OCI-LY7 (cell line): Measurements from ENCODE around the gene AXIN1. TPM values are rescaled to one million over a fixed set of nuclear protein-coding genes. Genes with fewer than 3 reads are reported as not detected.
"Not testable (repeated sequence)": the region's sequence is repeated elsewhere in the genome, so short reads cannot be mapped to it uniquely, and the experiment has no call there.

Experiments
- BruUV-seq: library from RNA; stranded (reverse); fragments of 400-500 nt; replicated peaks from 2 replicates; lab custom pipeline; 2021; lab: Mats Ljungman, UMichigan
- CTCF ChIA-PET: fragments of 300-600 bp; sonication (Branson Sonifier 250); formaldehyde crosslinking; loops from one replicate; lab custom pipeline; 2022; ENCODE audit warnings: antibody characterized with exemption; ENCODE audit not compliant: unreplicated experiment; lab: Charles Lee
- POLR2A ChIA-PET: fragments of 300-600 bp; sonication (Branson Sonifier 250); formaldehyde crosslinking; loops from one replicate; lab custom pipeline; 2022; ENCODE audit warnings: antibody characterized with exemption; lab: Charles Lee
- DNase-seq: peaks from one replicate; pipeline ENCODE4 v3.0.0-alpha.2; 2015; ENCODE audit warnings: low spot score
- H2AFZ ChIP-seq: fragments of 200-600 bp; sonication (generic), shearing (Covaris generic); 2 replicates; pipeline ENCODE4 v1.6.1; 2014; ENCODE audit warnings: mild to moderate bottlenecking, antibody characterized with exemption, low read length, moderate library complexity
- H3K27ac ChIP-seq: fragments of 200-600 bp; sonication (generic); 2 replicates; pipeline ENCODE4 v1.5.1; 2014; ENCODE audit warnings: mixed run types, low read depth, mild to moderate bottlenecking, moderate library complexity, low read length, inconsistent platforms; ENCODE audit not compliant: poor library complexity, severe bottlenecking
- H3K36me3 ChIP-seq: fragments of 200-600 bp; sonication (generic); 2 replicates; pipeline ENCODE4 v1.6.1; 2014; ENCODE audit warnings: mild to moderate bottlenecking, antibody characterized with exemption, low read length, moderate library complexity, mixed read lengths; ENCODE audit not compliant: insufficient read depth
- H3K4me1 ChIP-seq: fragments of 200-600 bp; sonication (generic); 2 replicates; pipeline ENCODE4 v1.5.1; 2014; ENCODE audit warnings: mild to moderate bottlenecking, low read length; ENCODE audit not compliant: insufficient read depth, poor library complexity, severe bottlenecking
- H3K4me2 ChIP-seq: fragments of 200-600 bp; sonication (generic); 2 replicates; pipeline ENCODE4 v1.6.1; 2014; ENCODE audit warnings: mild to moderate bottlenecking, low read length
- H3K4me3 ChIP-seq: fragments of 200-600 bp; sonication (generic); 2 replicates; pipeline ENCODE4 v1.5.1; 2014; ENCODE audit warnings: mild to moderate bottlenecking, low read depth, low read length; ENCODE audit not compliant: poor library complexity, severe bottlenecking
- H3K79me2 ChIP-seq: fragments of 200-600 bp; sonication (generic); 2 replicates; pipeline ENCODE4 v1.6.1; 2016; ENCODE audit warnings: low read depth, mild to moderate bottlenecking, low read length, moderate library complexity, mixed read lengths; ENCODE audit not compliant: insufficient read depth
- H3K9me2 ChIP-seq: fragments of 200-600 bp; sonication (generic); 2 replicates; pipeline ENCODE4 v1.6.1; 2016; ENCODE audit warnings: mild to moderate bottlenecking, low read length, mixed read lengths; ENCODE audit not compliant: insufficient read depth
- H3K9me3 ChIP-seq: fragments of 200-600 bp; sonication (generic); 2 replicates; pipeline ENCODE4 v1.6.1; 2014; ENCODE audit warnings: mild to moderate bottlenecking, mixed run types, low read length, mixed read lengths
- H4K20me1 ChIP-seq: fragments of 200-600 bp; sonication (generic); 2 replicates; pipeline ENCODE4 v1.6.1; 2014; ENCODE audit warnings: mild to moderate bottlenecking, antibody characterized with exemption, low read length, moderate library complexity, mixed read lengths; ENCODE audit not compliant: insufficient read depth
- CTCF ChIP-seq: fragments of 200-600 bp; sonication (generic); conservative IDR thresholded peaks from 2 replicates; pipeline ENCODE4 v1.5.1; 2014; ENCODE audit warnings: mild to moderate bottlenecking, antibody characterized with exemption, low read length, moderate library complexity, mixed read lengths
- EZH2phosphoT487 ChIP-seq: fragments of 200-600 bp; sonication (generic); IDR thresholded peaks from 2 replicates; pipeline ENCODE4 v1.6.1; 2018; ENCODE audit warnings: low read depth, borderline replicate concordance, mild to moderate bottlenecking, mixed run types, antibody characterized with exemption, low read length, moderate library complexity, mixed read lengths
- intact Hi-C: fragments of 100-400 bp; cut with micrococcal nuclease; formaldehyde crosslinking; loops from one replicate; pipeline ENCODE4 v1.10.0; 2022; ENCODE audit not compliant: unreplicated experiment
- total RNA-seq, 2 experiments: library from RNA; depleted of rRNA in 1 of 2; stranded (reverse); fragments of >200 nt in 1 of 2; shearing (Covaris generic) in 1 of 2; gene quantifications; 2 replicates each; pipeline ENCODE4 v1.2.3, GENCODE V29; 2014 to 2022

AXIN1 gene
- total RNA-seq, 2 experiments from 2014 or later: 29.0 to 30.3 TPM

- TF ChIP-seq CTCF: no peak
- no peak for TF ChIP-seq EZH2phosphoT487
- Histone ChIP-seq H3K4me3 (no peak overlapping the region), H3K4me1 (peaks cover 22% of the 10 kb centered on the region), H3K9me3 (no peaks in the 10 kb centered on the region), H2AFZ (no peak overlapping the region), H3K79me2 (peaks cover 9% of the 10 kb centered on the region; the same call in 1 of the 2 replicates), H3K9me2 (no peaks in the 10 kb centered on the region), H3K27ac (no peak overlapping the region), H4K20me1 (no peaks in the 10 kb centered on the region), H3K4me2 (no peak overlapping the region), H3K36me3 (peaks cover 22% of the 10 kb centered on the region)
- no peak for DNase-seq
- CTCF ChIA-PET: no interaction called here
- POLR2A ChIA-PET: interaction anchor here (1.4 kb wide), 1 partner anchor 115 kb away, joined by 3 read pairs; no protein-coding TSS in a partner anchor
- intact Hi-C loops: no loop called here
- BruUV-seq: TSS peak; percentile 77
Observed at GRCh38 chr16:350203-350602, 2.3 kb downstream of the AXIN1 start.

- no peak for DNase-seq
- no peaks in the 10 kb centered on the region for H4K20me1 ChIP-seq
Observed at GRCh38 chr16:349211-349610, 3.3 kb downstream of the AXIN1 start.

GRCh38 chr16:348495-348894 is 4.0 kb downstream of the AXIN1 start:
- H3K9me2 ChIP-seq, H4K20me1 ChIP-seq, intact Hi-C loops, H3K27ac ChIP-seq, H3K4me2 ChIP-seq, CTCF ChIA-PET, BruUV-seq, H3K4me3 ChIP-seq, DNase-seq, H3K9me3 ChIP-seq, H2AFZ ChIP-seq: not testable (repeated sequence)
- POLR2A ChIA-PET: interaction anchor here (1.2 kb wide), 1 partner anchor 22 kb away, joined by 4 read pairs; the partner anchor contains the start of gene MRPL28
- peaks cover 32% of the 10 kb centered on the region for H3K36me3 ChIP-seq
- H3K79me2 ChIP-seq: peaks cover 17% of the 10 kb centered on the region; the same call in 1 of the 2 replicates
- peaks cover 21% of the 10 kb centered on the region for H3K4me1 ChIP-seq

More at GRCh38 chr16:349211-349610, 3.3 kb downstream of the AXIN1 start:
- Histone ChIP-seq H3K79me2 (peaks cover 13% of the 10 kb centered on the region; the same call in 1 of the 2 replicates), H3K9me2 (no peaks in the 10 kb centered on the region), H3K9me3 (no peaks in the 10 kb centered on the region), H2AFZ (no peak overlapping the region), H3K4me2 (peak overlapping the region; percentile 18; the same call in 1 of the 2 replicates), H3K27ac (no peak overlapping the region), H3K4me3 (no peak overlapping the region), H3K4me1 (peaks cover 22% of the 10 kb centered on the region), H3K36me3 (peaks cover 32% of the 10 kb centered on the region)
- POLR2A ChIA-PET: interaction anchor here (0.6 to 1.2 kb wide), 2 partner anchors 21 to 127 kb away, joined by 4 to 5 read pairs; partner anchors contain the start of gene MRPL28
- no peak for TF ChIP-seq CTCF
- TF ChIP-seq EZH2phosphoT487: no peak
- CTCF ChIA-PET: interaction anchor here (0.5 kb wide), 1 partner anchor 251 kb away, joined by 4 read pairs; no protein-coding TSS in a partner anchor
- BruUV-seq: no TSS peak
- intact Hi-C loops: no loop called here
